HUES6 (cell line): Measurements from ENCODE around the gene CARD11.
"Not testable (repeated sequence)": the region's sequence is repeated elsewhere in the genome, so short reads cannot be mapped to it uniquely, and the experiment has no call there.

Experiments used
- H3K27ac ChIP-seq: 2 replicates; pipeline ENCODE4 v1.7.0; 2013; ENCODE audit warnings: low read depth, mild to moderate bottlenecking, low read length, inconsistent platforms
- H3K27me3 ChIP-seq: 2 replicates; pipeline ENCODE4 v1.6.1; 2013; ENCODE audit warnings: low read length; ENCODE audit not compliant: control insufficient read depth, insufficient read depth
- H3K36me3 ChIP-seq: 2 replicates; pipeline ENCODE4 v1.6.1; 2013; ENCODE audit warnings: low read length; ENCODE audit not compliant: control insufficient read depth, insufficient read depth
- H3K4me1 ChIP-seq: 2 replicates; pipeline ENCODE4 v1.6.1; 2013; ENCODE audit warnings: low read length; ENCODE audit not compliant: control insufficient read depth, insufficient read depth
- H3K4me3 ChIP-seq: 2 replicates; pipeline ENCODE4 v1.5.1; 2013; ENCODE audit warnings: low read depth, low read length
- H3K9ac ChIP-seq: one replicate; pipeline ENCODE4 v1.6.1; 2013; ENCODE audit warnings: mild to moderate bottlenecking, low read length
- H3K9me3 ChIP-seq: 2 replicates; pipeline ENCODE4 v1.6.1; 2013; ENCODE audit warnings: low read depth, low read length; ENCODE audit not compliant: control insufficient read depth, insufficient read depth

CARD11 gene

GRCh38 chr7:2924866-2925840, 118.5 kb downstream of the CARD11 start:
- Histone ChIP-seq H3K4me3 (no peak overlapping the region), H3K27me3 (no peaks in the 10 kb centered on the region), H3K36me3 (peaks cover 22% of the 10 kb centered on the region)

GRCh38 chr7:2923886-2924574, 119.6 kb downstream of the CARD11 start:
- H3K36me3 ChIP-seq: peaks cover 27% of the 10 kb centered on the region

More at GRCh38 chr7:2924866-2925840, 118.5 kb downstream of the CARD11 start:
- no peaks in the 10 kb centered on the region for H3K9me3 ChIP-seq
- H3K9ac ChIP-seq: no peak overlapping the region
- H3K4me1 ChIP-seq: no peaks in the 10 kb centered on the region
- no peak overlapping the region for H3K27ac ChIP-seq

GRCh38 chr7:2923291-2923781, 120.3 kb downstream of the CARD11 start:
- Histone ChIP-seq H3K27ac (no peak overlapping the region), H3K27me3 (no peaks in the 10 kb centered on the region), H3K4me1 (no peaks in the 10 kb centered on the region), H3K9me3 (no peaks in the 10 kb centered on the region), H3K9ac (no peak overlapping the region), H3K4me3 (no peak overlapping the region), H3K36me3 (peaks cover 31% of the 10 kb centered on the region)

More at GRCh38 chr7:2923886-2924574, 119.6 kb downstream of the CARD11 start:
- Histone ChIP-seq H3K4me1 (no peaks in the 10 kb centered on the region), H3K27ac (no peak overlapping the region), H3K9me3 (no peaks in the 10 kb centered on the region), H3K9ac (no peak overlapping the region), H3K27me3 (no peaks in the 10 kb centered on the region), H3K4me3 (no peak overlapping the region)

- H3K27me3 ChIP-seq: no peaks in the 10 kb centered on the region
- no peak overlapping the region for H3K27ac ChIP-seq
- no peak overlapping the region for H3K9ac ChIP-seq
- no peak overlapping the region for H3K4me3 ChIP-seq
- peaks cover 32% of the 10 kb centered on the region for H3K36me3 ChIP-seq
- no peaks in the 10 kb centered on the region for H3K9me3 ChIP-seq
- no peaks in the 10 kb centered on the region for H3K4me1 ChIP-seq
These were observed 120.8 kb downstream of the CARD11 start for GRCh38 chr7:2922866-2923265.

GRCh38 chr7:2922348-2922691, 121.3 kb downstream of the CARD11 start:
- H3K9ac ChIP-seq: no peak overlapping the region
- no peak overlapping the region for H3K27ac ChIP-seq
- no peaks in the 10 kb centered on the region for H3K9me3 ChIP-seq
- H3K4me1 ChIP-seq: no peaks in the 10 kb centered on the region
- peaks cover 32% of the 10 kb centered on the region for H3K36me3 ChIP-seq
- no peaks in the 10 kb centered on the region for H3K27me3 ChIP-seq
- H3K4me3 ChIP-seq: no peak overlapping the region

GRCh38 chr7:2921653-2922347, 121.9 kb downstream of the CARD11 start:
- Histone ChIP-seq H3K4me1 (no peaks in the 10 kb centered on the region), H3K27ac (no peak overlapping the region), H3K4me3 (no peak overlapping the region), H3K36me3 (peaks cover 29% of the 10 kb centered on the region; the same call in 1 of the 2 replicates), H3K27me3 (no peaks in the 10 kb centered on the region), H3K9ac (no peak overlapping the region), H3K9me3 (no peaks in the 10 kb centered on the region)

- H3K9ac ChIP-seq: no peak overlapping the region
- no peaks in the 10 kb centered on the region for H3K27me3 ChIP-seq
- no peaks in the 10 kb centered on the region for H3K4me1 ChIP-seq
- H3K36me3 ChIP-seq: peaks cover 25% of the 10 kb centered on the region; the same call in 1 of the 2 replicates
- no peaks in the 10 kb centered on the region for H3K9me3 ChIP-seq
- no peak overlapping the region for H3K27ac ChIP-seq
- no peak overlapping the region for H3K4me3 ChIP-seq
These were observed 122.6 kb downstream of the CARD11 start for GRCh38 chr7:2920956-2921652.

GRCh38 chr7:2920480-2920879, 123.2 kb downstream of the CARD11 start:
- peaks cover 25% of the 10 kb centered on the region; the same call in 1 of the 2 replicates for H3K36me3 ChIP-seq
- not testable (repeated sequence) for H3K9ac ChIP-seq, H3K27ac ChIP-seq, H3K4me3 ChIP-seq, H3K4me1 ChIP-seq, H3K9me3 ChIP-seq, H3K27me3 ChIP-seq

- Histone ChIP-seq H3K27ac (no peak overlapping the region), H3K4me1 (no peaks in the 10 kb centered on the region), H3K4me3 (no peak overlapping the region), H3K9ac (no peak overlapping the region), H3K9me3 (no peaks in the 10 kb centered on the region), H3K27me3 (no peaks in the 10 kb centered on the region), H3K36me3 (peaks cover 25% of the 10 kb centered on the region)
These were observed 123.6 kb downstream of the CARD11 start for GRCh38 chr7:2920041-2920440.

GRCh38 chr7:2919256-2919655, 124.4 kb downstream of the CARD11 start:
- H3K27me3 ChIP-seq: no peaks in the 10 kb centered on the region
- peaks cover 27% of the 10 kb centered on the region for H3K36me3 ChIP-seq
- no peak overlapping the region for H3K9ac ChIP-seq
- H3K27ac ChIP-seq: no peak overlapping the region
- H3K4me1 ChIP-seq: no peaks in the 10 kb centered on the region
- H3K4me3 ChIP-seq: no peak overlapping the region
- no peaks in the 10 kb centered on the region for H3K9me3 ChIP-seq
